Smooth muscle cell (in vitro differentiated cells): Measurements from ENCODE around the gene ACER1. TPM values are rescaled to one million over a fixed set of nuclear protein-coding genes. Genes with fewer than 3 reads are reported as not detected.

ENCODE experiments used
- DNase-seq: peaks from one replicate; lab custom pipeline; 2025; ENCODE audit not compliant: unreplicated experiment; lab: John Stamatoyannopoulos, UW
- H2AFZ ChIP-seq: fragments of 200-600 bp; sonication (generic); 2 replicates; pipeline ENCODE4 v1.6.0; 2016; ENCODE audit warnings: antibody characterized with exemption, low read depth, mild to moderate bottlenecking
- H3F3A ChIP-seq: fragments of 200-600 bp; sonication (generic); 2 replicates; pipeline ENCODE4 v1.6.0; 2017; ENCODE audit warnings: antibody characterized with exemption, low read depth
- H3K27ac ChIP-seq: fragments of 200-600 bp; sonication (generic); 2 replicates; pipeline ENCODE4 v1.5.1; 2016; ENCODE audit warnings: low read depth, mild to moderate bottlenecking
- H3K27me3 ChIP-seq: fragments of 200-600 bp; sonication (generic); 2 replicates; pipeline ENCODE4 v1.6.1; 2016; ENCODE audit warnings: low read depth, mild to moderate bottlenecking
- H3K36me3 ChIP-seq: fragments of 200-600 bp; sonication (generic); 2 replicates; pipeline ENCODE4 v1.5.1; 2016; ENCODE audit warnings: low read depth
- H3K4me1 ChIP-seq: fragments of 200-600 bp; sonication (generic); 2 replicates; pipeline ENCODE4 v1.5.1; 2016; ENCODE audit warnings: low read depth
- H3K4me2 ChIP-seq: fragments of 200-600 bp; sonication (generic); 2 replicates; pipeline ENCODE4 v1.6.0; 2016; ENCODE audit warnings: mild to moderate bottlenecking
- H3K4me3 ChIP-seq: fragments of 200-600 bp; sonication (generic); 2 replicates; pipeline ENCODE4 v1.5.1; 2016; ENCODE audit warnings: mild to moderate bottlenecking
- H3K79me2 ChIP-seq: fragments of 200-600 bp; sonication (generic); 2 replicates; pipeline ENCODE4 v1.6.0; 2016; ENCODE audit warnings: low read depth, mild to moderate bottlenecking
- H3K9ac ChIP-seq: fragments of 200-600 bp; sonication (generic); 2 replicates; pipeline ENCODE4 v1.6.0; 2016; ENCODE audit warnings: low read depth
- H3K9me3 ChIP-seq: fragments of 200-600 bp; sonication (generic); replicated peaks from 2 replicates; pipeline ENCODE4 v1.5.1; 2016; ENCODE audit warnings: low read depth
- H4K20me1 ChIP-seq: fragments of 200-600 bp; sonication (generic); 2 replicates; pipeline ENCODE4 v1.6.0; 2016; ENCODE audit warnings: low read depth
- CTCF ChIP-seq: fragments of 200-600 bp; sonication (generic); IDR thresholded peaks from 2 replicates; pipeline ENCODE4 v1.5.1; 2017; ENCODE audit warnings: borderline replicate concordance, mild to moderate bottlenecking, antibody characterized with exemption; ENCODE audit not compliant: insufficient read depth, poor library complexity, severe bottlenecking
- WGBS: methylation state at CpG from one replicate; pipeline ENCODE4 v1.1.7; 2016; ENCODE audit warnings: low lambda C conversion rate; 5-methylcytosine and 5-hydroxymethylcytosine counted together
- polyA plus RNA-seq: library from polyadenylated mRNA; unstranded; fragments of >200 nt; fragmentation: Nextera tagmentation; extraction: Ambion mirVana; gene quantifications from 2 replicates; pipeline ENCODE4 v1.2.1, GENCODE V29; 2016
- total RNA-seq: library from RNA; depleted of rRNA; stranded (reverse); fragments of >200 nt; gene quantifications from 2 replicates; pipeline ENCODE4 v1.2.3, GENCODE V29; 2014

ACER1 gene
- total and polyA plus RNA-seq, 2 experiments from 2014 or later: not detected

- H3K79me2 ChIP-seq: peaks cover 87% of the 10 kb centered on the region
- TF ChIP-seq CTCF: no peak
- WGBS: 97% methylated on average over 14 of the region's 15 CpGs
- H3K27ac ChIP-seq: no peak overlapping the region
- H3K4me3 ChIP-seq: no peak overlapping the region
- no peak overlapping the region for H3K9ac ChIP-seq
- no peak overlapping the region for H2AFZ ChIP-seq
- no peaks in the 10 kb centered on the region for H3K27me3 ChIP-seq
- DNase-seq: no peak
- H3K4me1 ChIP-seq: no peaks in the 10 kb centered on the region
- H3F3A ChIP-seq: no peaks in the 10 kb centered on the region
- no peaks in the 10 kb centered on the region for H3K36me3 ChIP-seq
- peaks cover 98% of the 10 kb centered on the region for H4K20me1 ChIP-seq
- H3K9me3 ChIP-seq: no peaks in the 10 kb centered on the region
- H3K4me2 ChIP-seq: no peak overlapping the region
These were observed 74.5 kb downstream of the ACER1 start for GRCh38 chr19:6258812-6259311.

Other genes with a start within 250 kb of the ACER1 start
- 2.7 and 7.5 TPM in 2 replicates for gene RFX2, start 223.1 kb downstream of the ACER1 start, total RNA-seq
- gene RFX2, start 223.1 kb downstream of the ACER1 start, polyA plus RNA-seq: 4.7 and 6.4 TPM in 2 replicates
- gene ACSBG2, start 197.9 kb downstream of the ACER1 start, total RNA-seq: not detected in 2 replicates
- not detected in 2 replicates for gene ACSBG2, start 197.9 kb downstream of the ACER1 start, polyA plus RNA-seq
- gene MLLT1, start 53.6 kb downstream of the ACER1 start, total RNA-seq: 15.4 and 18.8 TPM in 2 replicates
- 25.2 and 27.3 TPM in 2 replicates for gene MLLT1, start 53.6 kb downstream of the ACER1 start, polyA plus RNA-seq
- gene CLPP, start 27.9 kb upstream of the ACER1 start, total RNA-seq: 59.1 and 85.9 TPM in 2 replicates
- gene CLPP, start 27.9 kb upstream of the ACER1 start, polyA plus RNA-seq: 117 and 118 TPM in 2 replicates
- gene ALKBH7, start 39.2 kb upstream of the ACER1 start, total RNA-seq: 34.4 and 38.2 TPM in 2 replicates
- gene ALKBH7, start 39.2 kb upstream of the ACER1 start, polyA plus RNA-seq: 100 and 103 TPM in 2 replicates
- gene PSPN, start 42.3 kb upstream of the ACER1 start, total RNA-seq: 0.67 and 1.2 TPM in 2 replicates
- gene PSPN, start 42.3 kb upstream of the ACER1 start, polyA plus RNA-seq: 2.0 and 2.1 TPM in 2 replicates
- 35.6 and 65.8 TPM in 2 replicates for gene GTF2F1, start 59.6 kb upstream of the ACER1 start, total RNA-seq
- gene GTF2F1, start 59.6 kb upstream of the ACER1 start, polyA plus RNA-seq: 34.7 and 43.0 TPM in 2 replicates
- gene KHSRP, start 91.2 kb upstream of the ACER1 start, total RNA-seq: 59.1 and 88.3 TPM in 2 replicates
- gene KHSRP, start 91.2 kb upstream of the ACER1 start, polyA plus RNA-seq: 169 and 179 TPM in 2 replicates
- not detected in 2 replicates for gene SLC25A41, start 100.2 kb upstream of the ACER1 start, total RNA-seq
- gene SLC25A41, start 100.2 kb upstream of the ACER1 start, polyA plus RNA-seq: 0.30 and 0.57 TPM in 2 replicates
- gene SLC25A23, start 126.2 kb upstream of the ACER1 start, total RNA-seq: 34.2 and 57.1 TPM in 2 replicates
- gene SLC25A23, start 126.2 kb upstream of the ACER1 start, polyA plus RNA-seq: 46.9 and 58.7 TPM in 2 replicates
- gene CRB3, start 130.7 kb upstream of the ACER1 start, total RNA-seq: 4.0 and 7.8 TPM in 2 replicates
- gene CRB3, start 130.7 kb upstream of the ACER1 start, polyA plus RNA-seq: 2.5 and 12.1 TPM in 2 replicates
- gene DENND1C, start 148.2 kb upstream of the ACER1 start, total RNA-seq: 0.04 TPM in 1 of 2 replicates, not detected in the other
- gene DENND1C, start 148.2 kb upstream of the ACER1 start, polyA plus RNA-seq: 0.67 and 3.3 TPM in 2 replicates
- not detected in 2 replicates for gene TUBB4A, start 168.7 kb upstream of the ACER1 start, total RNA-seq
- not detected in 2 replicates for gene TUBB4A, start 168.7 kb upstream of the ACER1 start, polyA plus RNA-seq
- gene TNFSF9, start 197.4 kb upstream of the ACER1 start, total RNA-seq: 1.3 and 3.4 TPM in 2 replicates
- 4.6 and 7.3 TPM in 2 replicates for gene TNFSF9, start 197.4 kb upstream of the ACER1 start, polyA plus RNA-seq